Measurements from ENCODE around the gene FBXO46.

DNA sequence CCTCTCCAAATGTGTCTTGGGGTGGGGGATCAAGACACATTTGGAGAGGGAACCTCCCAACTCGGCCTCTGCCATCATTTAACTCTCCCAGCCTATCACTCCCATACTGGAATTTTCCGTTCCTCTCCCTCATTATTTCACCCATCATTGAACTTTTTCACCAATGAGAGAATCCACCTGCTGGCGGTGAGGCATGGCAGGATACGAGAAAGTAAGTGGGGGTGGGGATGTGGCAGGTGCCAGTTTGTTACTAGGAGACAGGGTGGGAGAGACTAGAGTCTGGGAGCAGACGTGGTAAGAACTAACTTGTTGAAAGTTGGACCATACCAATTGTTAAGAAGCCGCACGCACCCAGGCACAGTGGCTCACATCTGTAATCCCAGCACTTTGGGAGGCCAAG is 55.8 kb downstream of the FBXO46 start:
- TF ChIP-seq, protein P1, sequence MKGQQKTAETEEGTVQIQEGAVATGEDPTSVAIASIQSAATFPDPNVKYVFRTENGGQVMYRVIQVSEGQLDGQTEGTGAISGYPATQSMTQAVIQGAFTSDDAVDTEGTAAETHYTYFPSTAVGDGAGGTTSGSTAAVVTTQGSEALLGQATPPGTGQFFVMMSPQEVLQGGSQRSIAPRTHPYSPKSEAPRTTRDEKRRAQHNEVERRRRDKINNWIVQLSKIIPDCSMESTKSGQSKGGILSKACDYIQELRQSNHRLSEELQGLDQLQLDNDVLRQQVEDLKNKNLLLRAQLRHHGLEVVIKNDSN (IDR thresholded peaks at IDR 0.05): no peak
- TF ChIP-seq, protein P2, sequence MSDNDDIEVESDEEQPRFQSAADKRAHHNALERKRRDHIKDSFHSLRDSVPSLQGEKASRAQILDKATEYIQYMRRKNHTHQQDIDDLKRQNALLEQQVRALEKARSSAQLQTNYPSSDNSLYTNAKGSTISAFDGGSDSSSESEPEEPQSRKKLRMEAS (IDR thresholded peaks at IDR 0.05): no peak
- TF ChIP-seq NFIC (IDR thresholded peaks at IDR 0.05) (no peak), EP300 (IDR thresholded peaks at IDR 0.05; ENCODE audit: borderline replicate concordance) (no peak), FOXM1 (IDR thresholded peaks at IDR 0.05; ENCODE audit: borderline replicate concordance, low read depth) (no peak), TEAD4 (IDR thresholded peaks at IDR 0.05) (no peak), EGR1 (IDR thresholded peaks at IDR 0.05) (no peak), RAD21 (IDR thresholded peaks at IDR 0.05; ENCODE audit: low read depth) (no peak), CREB1 (IDR thresholded peaks at IDR 0.05; ENCODE audit: low read depth) (no peak), CEBPB (IDR thresholded peaks at IDR 0.05) (no peak), YY1 (IDR thresholded peaks at IDR 0.05; ENCODE audit: low read depth) (no peak), TAF1 (IDR thresholded peaks at IDR 0.05; ENCODE audit: low read depth) (no peak), ZBTB7A (IDR thresholded peaks at IDR 0.05; ENCODE audit: low read depth) (no peak)
- TF ChIP-seq, protein P3, sequence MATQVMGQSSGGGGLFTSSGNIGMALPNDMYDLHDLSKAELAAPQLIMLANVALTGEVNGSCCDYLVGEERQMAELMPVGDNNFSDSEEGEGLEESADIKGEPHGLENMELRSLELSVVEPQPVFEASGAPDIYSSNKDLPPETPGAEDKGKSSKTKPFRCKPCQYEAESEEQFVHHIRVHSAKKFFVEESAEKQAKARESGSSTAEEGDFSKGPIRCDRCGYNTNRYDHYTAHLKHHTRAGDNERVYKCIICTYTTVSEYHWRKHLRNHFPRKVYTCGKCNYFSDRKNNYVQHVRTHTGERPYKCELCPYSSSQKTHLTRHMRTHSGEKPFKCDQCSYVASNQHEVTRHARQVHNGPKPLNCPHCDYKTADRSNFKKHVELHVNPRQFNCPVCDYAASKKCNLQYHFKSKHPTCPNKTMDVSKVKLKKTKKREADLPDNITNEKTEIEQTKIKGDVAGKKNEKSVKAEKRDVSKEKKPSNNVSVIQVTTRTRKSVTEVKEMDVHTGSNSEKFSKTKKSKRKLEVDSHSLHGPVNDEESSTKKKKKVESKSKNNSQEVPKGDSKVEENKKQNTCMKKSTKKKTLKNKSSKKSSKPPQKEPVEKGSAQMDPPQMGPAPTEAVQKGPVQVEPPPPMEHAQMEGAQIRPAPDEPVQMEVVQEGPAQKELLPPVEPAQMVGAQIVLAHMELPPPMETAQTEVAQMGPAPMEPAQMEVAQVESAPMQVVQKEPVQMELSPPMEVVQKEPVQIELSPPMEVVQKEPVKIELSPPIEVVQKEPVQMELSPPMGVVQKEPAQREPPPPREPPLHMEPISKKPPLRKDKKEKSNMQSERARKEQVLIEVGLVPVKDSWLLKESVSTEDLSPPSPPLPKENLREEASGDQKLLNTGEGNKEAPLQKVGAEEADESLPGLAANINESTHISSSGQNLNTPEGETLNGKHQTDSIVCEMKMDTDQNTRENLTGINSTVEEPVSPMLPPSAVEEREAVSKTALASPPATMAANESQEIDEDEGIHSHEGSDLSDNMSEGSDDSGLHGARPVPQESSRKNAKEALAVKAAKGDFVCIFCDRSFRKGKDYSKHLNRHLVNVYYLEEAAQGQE (IDR thresholded peaks at IDR 0.05; ENCODE audit: low read depth): no peak

Data from Ishikawa (cell line).